ENCODE measurements around the gene SLC7A11.
"Not testable (repeated sequence)": the region's sequence is repeated elsewhere in the genome, so short reads cannot be mapped to it uniquely, and the experiment has no call there.

SLC7A11 gene

GRCh38 chr4:138238521-138239292 lies 3.4 kb downstream of the SLC7A11 start:
- peak overlapping the region; percentile 69 for H3K4me3 ChIP-seq (ENCODE audit: low read depth, low read length)
- TF ChIP-seq CTCF (conservative IDR thresholded peaks at IDR 0.05; ENCODE audit: low read depth, low read length), result no peak
- no peak for DNase-seq (ENCODE audit: low read depth)

- H3K4me3 ChIP-seq (ENCODE audit: low read depth, low read length); DNase-seq (ENCODE audit: low read depth): not testable (repeated sequence)
Observed at GRCh38 chr4:138237132-138237531, 5.0 kb downstream of the SLC7A11 start.

- no peak for TF ChIP-seq CTCF (conservative IDR thresholded peaks at IDR 0.05; ENCODE audit: low read depth, low read length)
- no peak overlapping the region for H3K4me3 ChIP-seq (ENCODE audit: low read depth, low read length)
- DNase-seq (ENCODE audit: low read depth), result no peak
Observed at GRCh38 chr4:138236037-138236436, 6.1 kb downstream of the SLC7A11 start.

- no peak overlapping the region for H3K4me3 ChIP-seq (ENCODE audit: low read depth, low read length)
- DNase-seq (ENCODE audit: low read depth), result peak; percentile 80
- no peak for TF ChIP-seq CTCF (conservative IDR thresholded peaks at IDR 0.05; ENCODE audit: low read depth, low read length)
Observed at GRCh38 chr4:138235419-138235952, 6.7 kb downstream of the SLC7A11 start.

GRCh38 chr4:138234248-138234647 lies 7.9 kb downstream of the SLC7A11 start:
- no peak for TF ChIP-seq CTCF (conservative IDR thresholded peaks at IDR 0.05; ENCODE audit: low read depth, low read length)
- no peak for DNase-seq (ENCODE audit: low read depth)
- H3K4me3 ChIP-seq (ENCODE audit: low read depth, low read length), result no peak overlapping the region

GRCh38 chr4:138233313-138234034 lies 8.7 kb downstream of the SLC7A11 start:
- no peak for DNase-seq (ENCODE audit: low read depth)
- TF ChIP-seq CTCF (conservative IDR thresholded peaks at IDR 0.05; ENCODE audit: low read depth, low read length), result no peak

GRCh38 chr4:138232364-138232763 lies 9.8 kb downstream of the SLC7A11 start:
- DNase-seq (ENCODE audit: low read depth), result no peak
- no peak overlapping the region for H3K4me3 ChIP-seq (ENCODE audit: low read depth, low read length)
- no peak for TF ChIP-seq CTCF (conservative IDR thresholded peaks at IDR 0.05; ENCODE audit: low read depth, low read length)

More at GRCh38 chr4:138233313-138234034, 8.7 kb downstream of the SLC7A11 start:
- H3K4me3 ChIP-seq (ENCODE audit: low read depth, low read length), result no peak overlapping the region
